ENCODE results near the gene PTPN22.
A peak's percentile ranks its signal among the peaks of the same experiment; 100 is the strongest.

The PTPN22 gene

GRCh38 chr1:113849072-113849471, 22.4 kb downstream of the PTPN22 start:
- no peak for TF ChIP-seq ZNF274 (IDR thresholded peaks at IDR 0.05; ENCODE audit: low read depth, low read length)
- no peak overlapping the region for H3K4me3 ChIP-seq (ENCODE audit: low read length)

GRCh38 chr1:113846391-113847035, 25.0 kb downstream of the PTPN22 start:
- TF ChIP-seq ZNF274 (IDR thresholded peaks at IDR 0.05; ENCODE audit: low read depth, low read length), result no peak
- H3K4me3 ChIP-seq (ENCODE audit: low read length), result no peak overlapping the region

GRCh38 chr1:113836534-113836933, 35.0 kb downstream of the PTPN22 start:
- no peak for TF ChIP-seq ZNF274 (IDR thresholded peaks at IDR 0.05; ENCODE audit: low read depth, low read length)
- no peak overlapping the region for H3K4me3 ChIP-seq (ENCODE audit: low read length)

- H3K4me3 ChIP-seq (ENCODE audit: low read length), result no peak overlapping the region
- no peak for TF ChIP-seq ZNF274 (IDR thresholded peaks at IDR 0.05; ENCODE audit: low read depth, low read length)
Observed at GRCh38 chr1:113835686-113836290, 35.7 kb downstream of the PTPN22 start.

GRCh38 chr1:113834716-113835115, 36.8 kb downstream of the PTPN22 start:
- no peak overlapping the region for H3K4me3 ChIP-seq (ENCODE audit: low read length)
- no peak for TF ChIP-seq ZNF274 (IDR thresholded peaks at IDR 0.05; ENCODE audit: low read depth, low read length)

GRCh38 chr1:113830039-113830438, 41.5 kb downstream of the PTPN22 start:
- TF ChIP-seq ZNF274 (IDR thresholded peaks at IDR 0.05; ENCODE audit: low read depth, low read length), result no peak
- no peak overlapping the region for H3K4me3 ChIP-seq (ENCODE audit: low read length)

GRCh38 chr1:113821916-113822315, 49.6 kb downstream of the PTPN22 start:
- TF ChIP-seq ZNF274 (IDR thresholded peaks at IDR 0.05; ENCODE audit: low read depth, low read length), result no peak
- no peak overlapping the region for H3K4me3 ChIP-seq (ENCODE audit: low read length)

- no peak for TF ChIP-seq ZNF274 (IDR thresholded peaks at IDR 0.05; ENCODE audit: low read depth, low read length)
- H3K4me3 ChIP-seq (ENCODE audit: low read length), result no peak overlapping the region
Observed at GRCh38 chr1:113818578-113818977, 52.9 kb downstream of the PTPN22 start.

GRCh38 chr1:113813218-113813617, 58.3 kb downstream of the PTPN22 start:
- no peak overlapping the region for H3K4me3 ChIP-seq (ENCODE audit: low read length)
- no peak for TF ChIP-seq ZNF274 (IDR thresholded peaks at IDR 0.05; ENCODE audit: low read depth, low read length)

GRCh38 chr1:113812661-113813135, 58.8 kb downstream of the PTPN22 start:
- peak overlapping the region; percentile 41 for H3K4me3 ChIP-seq (ENCODE audit: low read length)
- no peak for TF ChIP-seq ZNF274 (IDR thresholded peaks at IDR 0.05; ENCODE audit: low read depth, low read length)

GRCh38 chr1:113811888-113812660, 59.4 kb downstream of the PTPN22 start, which contains the start of gene RSBN1:
Gene RSBN1 (minus strand): TSS chr1:113812476. CDS start chr1:113812412, 64 bp downstream.
- TF ChIP-seq ZNF274 (IDR thresholded peaks at IDR 0.05; ENCODE audit: low read depth, low read length), result no peak
- H3K4me3 ChIP-seq (ENCODE audit: low read length), result peak within 1 kb of the TSS; percentile 90

- TF ChIP-seq ZNF274 (IDR thresholded peaks at IDR 0.05; ENCODE audit: low read depth, low read length), result no peak
- peak overlapping the region; percentile 90 for H3K4me3 ChIP-seq (ENCODE audit: low read length)
Observed at GRCh38 chr1:113811156-113811887, 60.2 kb downstream of the PTPN22 start.

- H3K4me3 ChIP-seq (ENCODE audit: low read length), result peak overlapping the region; percentile 90
- TF ChIP-seq ZNF274 (IDR thresholded peaks at IDR 0.05; ENCODE audit: low read depth, low read length), result no peak
Observed at GRCh38 chr1:113809670-113810602, 61.6 kb downstream of the PTPN22 start.
